ENCODE results near the gene SHB. TPM values are rescaled to one million over a fixed set of nuclear protein-coding genes. Genes with fewer than 3 reads are reported as not detected.
A peak's percentile ranks its signal among the peaks of the same experiment; 100 is the strongest.

Gene SHB
- total and polyA plus RNA-seq, 2 donors from 2014 or later, result 16.4 to 39.8 TPM

DNA sequence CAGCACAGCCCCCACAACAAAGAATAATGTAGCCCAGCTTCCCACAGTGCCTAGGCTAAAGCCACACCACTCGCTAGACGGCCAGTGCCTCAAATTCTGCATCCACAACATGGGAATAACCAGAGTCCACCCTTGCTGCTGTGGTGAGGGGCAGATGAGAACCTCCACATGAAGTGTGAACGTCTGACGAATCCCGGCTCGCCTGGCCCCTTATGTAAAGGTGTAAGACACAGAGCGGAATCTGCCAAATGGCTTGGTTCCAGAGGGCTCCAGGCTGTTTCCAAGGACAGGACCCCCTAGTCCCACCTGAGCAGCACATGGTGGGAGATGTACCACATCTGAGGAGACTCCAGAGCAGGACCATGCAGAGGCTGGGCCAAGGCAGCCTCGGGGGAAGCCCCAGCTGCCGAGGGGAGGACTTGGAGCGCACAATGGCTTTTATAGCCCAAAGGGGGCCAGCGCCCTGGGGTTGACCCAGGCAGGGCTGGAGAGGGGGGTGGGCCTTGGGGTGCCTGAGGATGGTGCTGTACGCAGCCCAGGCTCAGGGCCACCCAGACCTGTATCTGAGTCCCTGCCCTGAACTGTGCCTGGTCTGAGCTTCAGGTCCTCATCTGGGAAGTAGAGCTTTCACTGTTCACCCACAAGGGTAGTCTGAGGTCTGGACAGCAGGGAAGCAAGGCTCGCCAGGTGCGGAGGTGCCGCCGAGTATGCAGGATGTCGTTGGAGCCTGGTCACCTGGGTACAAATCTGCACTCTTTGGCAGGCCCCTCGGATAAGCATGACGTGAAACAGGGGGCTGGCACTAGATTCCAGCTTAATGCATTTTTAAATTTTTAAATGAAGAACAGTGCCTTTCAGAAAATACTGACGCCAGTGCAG is 140.2 kb downstream of the SHB start:
- TF ChIP-seq, protein P1, sequence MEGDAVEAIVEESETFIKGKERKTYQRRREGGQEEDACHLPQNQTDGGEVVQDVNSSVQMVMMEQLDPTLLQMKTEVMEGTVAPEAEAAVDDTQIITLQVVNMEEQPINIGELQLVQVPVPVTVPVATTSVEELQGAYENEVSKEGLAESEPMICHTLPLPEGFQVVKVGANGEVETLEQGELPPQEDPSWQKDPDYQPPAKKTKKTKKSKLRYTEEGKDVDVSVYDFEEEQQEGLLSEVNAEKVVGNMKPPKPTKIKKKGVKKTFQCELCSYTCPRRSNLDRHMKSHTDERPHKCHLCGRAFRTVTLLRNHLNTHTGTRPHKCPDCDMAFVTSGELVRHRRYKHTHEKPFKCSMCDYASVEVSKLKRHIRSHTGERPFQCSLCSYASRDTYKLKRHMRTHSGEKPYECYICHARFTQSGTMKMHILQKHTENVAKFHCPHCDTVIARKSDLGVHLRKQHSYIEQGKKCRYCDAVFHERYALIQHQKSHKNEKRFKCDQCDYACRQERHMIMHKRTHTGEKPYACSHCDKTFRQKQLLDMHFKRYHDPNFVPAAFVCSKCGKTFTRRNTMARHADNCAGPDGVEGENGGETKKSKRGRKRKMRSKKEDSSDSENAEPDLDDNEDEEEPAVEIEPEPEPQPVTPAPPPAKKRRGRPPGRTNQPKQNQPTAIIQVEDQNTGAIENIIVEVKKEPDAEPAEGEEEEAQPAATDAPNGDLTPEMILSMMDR (IDR thresholded peaks at IDR 0.05; ENCODE audit: borderline replicate concordance, extremely low read depth, insufficient read depth), result no peak
- no peak for FAIRE-seq
- no peak overlapping the region for H3K9ac ChIP-seq (ENCODE audit: low read length in 3 of 3)

DNA sequence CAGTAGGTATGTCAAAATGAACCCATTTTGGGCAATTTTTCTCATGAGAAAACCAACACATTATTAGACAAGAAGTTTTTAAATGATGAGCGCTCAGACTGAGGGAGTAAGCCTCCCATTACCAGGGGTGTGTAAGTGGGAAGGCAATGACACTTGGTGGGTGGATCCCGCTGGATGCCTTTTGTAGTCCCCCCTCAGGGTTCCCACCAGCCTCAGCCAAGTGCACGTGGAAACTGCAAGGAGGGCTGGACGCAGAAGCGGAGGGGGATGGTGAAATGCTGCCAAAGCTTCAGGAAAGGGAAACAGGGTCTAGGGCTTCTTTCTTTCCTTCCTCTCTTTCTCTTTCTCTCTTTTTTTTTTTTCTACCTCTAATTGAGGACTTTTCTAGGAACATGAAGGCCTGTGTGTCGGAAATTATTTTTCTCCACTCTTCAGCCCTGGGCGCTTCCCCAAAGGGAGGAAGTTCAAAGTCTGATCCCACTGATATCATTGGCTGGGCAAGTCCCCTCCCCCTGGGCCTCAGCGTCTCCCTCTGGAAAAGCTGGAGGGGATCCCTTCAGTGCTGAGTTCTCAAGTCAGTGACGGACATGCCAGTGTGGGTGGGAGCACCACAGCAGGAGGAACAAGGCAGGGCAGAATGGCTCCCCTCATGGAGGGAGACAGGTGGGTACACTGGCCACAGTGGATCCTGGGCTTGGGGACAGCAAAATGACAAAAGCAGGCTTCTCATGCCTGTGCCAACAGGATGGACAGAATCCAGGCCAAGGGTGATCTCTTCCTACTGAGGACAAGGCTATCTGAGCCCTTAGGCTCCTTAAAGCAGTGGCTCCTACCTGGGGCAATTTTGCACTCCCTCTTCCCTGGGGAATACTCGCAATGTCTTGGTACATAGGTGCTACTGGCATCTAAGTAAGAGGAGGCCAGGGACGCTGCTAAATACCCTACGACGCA is 141.2 kb downstream of the SHB start:
- H3K9ac ChIP-seq (ENCODE audit: low read length in 3 of 3), result no peak overlapping the region
- intact Hi-C loops (cut with DNase I), result no loop called here
- H3K27ac ChIP-seq (ENCODE audit: low read depth in 2 of 2, low read length in 2 of 2), result peak overlapping the region in 1 of 2 donors; percentile 45
- H3K4me1 ChIP-seq (ENCODE audit: control insufficient read depth in 2 of 3, insufficient read depth in 2 of 3, low read depth in 1 of 3, low read length in 3 of 3), result peaks cover 0 to 23% (median 21%) of the 10 kb centered on the region in 3 donors
- no peaks in the 10 kb centered on the region for H3K9me3 ChIP-seq (ENCODE audit: control insufficient read depth in 2 of 3, insufficient read depth in 1 of 3, low read length in 3 of 3)
- H3K36me3 ChIP-seq (ENCODE audit: control insufficient read depth in 2 of 3, insufficient read depth in 3 of 3, low read length in 3 of 3), result no peaks in the 10 kb centered on the region
- H3K27me3 ChIP-seq (ENCODE audit: control insufficient read depth, insufficient read depth, low read length), result no peaks in the 10 kb centered on the region
- no peak for DNase-seq
- TF ChIP-seq, protein P1 (IDR thresholded peaks at IDR 0.05; ENCODE audit: borderline replicate concordance, extremely low read depth, insufficient read depth), result no peak
- FAIRE-seq, result no peak
- H3K4me3 ChIP-seq (ENCODE audit: low read length in 3 of 3), result no peak overlapping the region

More for the DNA sequence above, 140.2 kb downstream of the SHB start:
- intact Hi-C loops (cut with DNase I), result no loop called here
- DNase-seq, result peak in 1 of 5 donors; percentile 54
- Histone ChIP-seq H3K9me3 (ENCODE audit: control insufficient read depth in 2 of 3, insufficient read depth in 1 of 3, low read length in 3 of 3) (no peaks in the 10 kb centered on the region), H3K4me3 (ENCODE audit: low read length in 3 of 3) (no peak overlapping the region), H3K4me1 (ENCODE audit: control insufficient read depth in 2 of 3, insufficient read depth in 2 of 3, low read depth in 1 of 3, low read length in 3 of 3) (peaks cover 0 to 21% (median 21%) of the 10 kb centered on the region in 3 donors), H3K27me3 (ENCODE audit: control insufficient read depth, insufficient read depth, low read length) (no peaks in the 10 kb centered on the region), H3K36me3 (ENCODE audit: control insufficient read depth in 2 of 3, insufficient read depth in 3 of 3, low read length in 3 of 3) (no peaks in the 10 kb centered on the region), H3K27ac (ENCODE audit: low read depth in 2 of 2, low read length in 2 of 2) (peak overlapping the region in 1 of 2 donors; percentile 45)

DNA sequence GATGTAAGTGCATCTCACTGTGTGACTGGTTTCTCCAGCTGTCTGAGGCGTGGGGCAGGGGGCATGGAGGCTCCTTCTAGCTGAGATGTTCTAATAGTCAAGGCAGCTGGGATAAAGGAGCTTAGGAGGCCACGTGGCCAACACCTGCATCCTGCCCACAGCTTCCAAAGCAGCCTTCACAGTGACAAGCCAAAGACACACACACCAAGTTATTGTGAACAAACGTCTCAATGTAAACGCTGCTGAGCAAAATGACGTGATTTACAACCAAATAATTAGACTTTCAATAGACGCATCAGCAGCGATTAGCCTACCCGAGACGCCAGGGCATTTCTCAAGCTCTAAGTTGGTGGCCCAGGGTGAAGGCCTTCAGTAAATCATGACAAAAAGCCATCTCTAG is 141.9 kb downstream of the SHB start:
- Histone ChIP-seq H3K4me3 (ENCODE audit: low read length in 3 of 3) (no peak overlapping the region), H3K36me3 (ENCODE audit: control insufficient read depth in 2 of 3, insufficient read depth in 3 of 3, low read length in 3 of 3) (no peaks in the 10 kb centered on the region), H3K4me1 (ENCODE audit: control insufficient read depth in 2 of 3, insufficient read depth in 2 of 3, low read depth in 1 of 3, low read length in 3 of 3) (peaks cover 0 to 30% (median 27%) of the 10 kb centered on the region in 3 donors), H3K27me3 (ENCODE audit: control insufficient read depth, insufficient read depth, low read length) (no peaks in the 10 kb centered on the region), H3K9ac (ENCODE audit: low read length in 3 of 3) (no peak overlapping the region), H3K9me3 (ENCODE audit: control insufficient read depth in 2 of 3, insufficient read depth in 1 of 3, low read length in 3 of 3) (no peaks in the 10 kb centered on the region), H3K27ac (ENCODE audit: low read depth in 2 of 2, low read length in 2 of 2) (no peak overlapping the region)
- no peak for FAIRE-seq
- DNase-seq, result no peak
- TF ChIP-seq, protein P1 (IDR thresholded peaks at IDR 0.05; ENCODE audit: borderline replicate concordance, extremely low read depth, insufficient read depth), result no peak
- intact Hi-C loops (cut with DNase I), result no loop called here
